ENCODE measurements around the gene ACSL3. TPM values are rescaled to one million over a fixed set of nuclear protein-coding genes. Genes with fewer than 3 reads are reported as not detected.

The ACSL3 gene
- total and polyA plus RNA-seq, 10 donors: 7.5 to 50.2 (median 41.8) TPM

DNA sequence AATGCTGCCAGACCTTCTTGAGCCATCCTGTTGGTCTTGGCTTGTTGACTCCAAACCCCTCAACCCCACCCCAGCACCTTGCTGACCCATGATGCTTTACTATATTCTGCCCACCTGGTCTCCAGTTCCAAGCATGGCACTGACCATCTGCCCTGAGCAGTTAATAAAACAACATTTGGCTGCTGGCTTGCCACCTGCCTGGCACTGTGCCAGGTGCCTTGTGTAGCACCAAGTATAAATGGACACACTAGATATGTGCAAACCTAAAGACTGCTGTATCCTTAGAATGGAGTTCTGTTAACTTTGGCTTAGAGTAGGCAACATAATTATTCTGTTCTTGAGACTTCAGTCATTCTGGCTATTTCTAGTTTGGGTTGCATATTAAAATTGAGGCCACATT is 91.4 kb downstream of the ACSL3 start:
- intact Hi-C loops (cut with DNase I; ENCODE audit: low total_unique reads): no loop called here
- no peak overlapping the region for H3K4me3 ChIP-seq
- no peak for DNase-seq
- peaks cover 0 to 4% (median 0%) of the 10 kb centered on the region in 7 donors for H3K27me3 ChIP-seq (replicated peaks in 1 of 7)
- TF ChIP-seq POLR2A (IDR thresholded peaks at IDR 0.05) (no peak), POLR2AphosphoS5 (IDR thresholded peaks at IDR 0.05) (no peak)
- TF ChIP-seq, protein P1, sequence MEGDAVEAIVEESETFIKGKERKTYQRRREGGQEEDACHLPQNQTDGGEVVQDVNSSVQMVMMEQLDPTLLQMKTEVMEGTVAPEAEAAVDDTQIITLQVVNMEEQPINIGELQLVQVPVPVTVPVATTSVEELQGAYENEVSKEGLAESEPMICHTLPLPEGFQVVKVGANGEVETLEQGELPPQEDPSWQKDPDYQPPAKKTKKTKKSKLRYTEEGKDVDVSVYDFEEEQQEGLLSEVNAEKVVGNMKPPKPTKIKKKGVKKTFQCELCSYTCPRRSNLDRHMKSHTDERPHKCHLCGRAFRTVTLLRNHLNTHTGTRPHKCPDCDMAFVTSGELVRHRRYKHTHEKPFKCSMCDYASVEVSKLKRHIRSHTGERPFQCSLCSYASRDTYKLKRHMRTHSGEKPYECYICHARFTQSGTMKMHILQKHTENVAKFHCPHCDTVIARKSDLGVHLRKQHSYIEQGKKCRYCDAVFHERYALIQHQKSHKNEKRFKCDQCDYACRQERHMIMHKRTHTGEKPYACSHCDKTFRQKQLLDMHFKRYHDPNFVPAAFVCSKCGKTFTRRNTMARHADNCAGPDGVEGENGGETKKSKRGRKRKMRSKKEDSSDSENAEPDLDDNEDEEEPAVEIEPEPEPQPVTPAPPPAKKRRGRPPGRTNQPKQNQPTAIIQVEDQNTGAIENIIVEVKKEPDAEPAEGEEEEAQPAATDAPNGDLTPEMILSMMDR (IDR thresholded peaks at IDR 0.05 in 8 of 11, conservative IDR thresholded peaks at IDR 0.05 in 3 of 11): no peak
- H3K9me3 ChIP-seq: no peaks in the 10 kb centered on the region
- H3K4me1 ChIP-seq: no peaks in the 10 kb centered on the region
- no peak overlapping the region for H3K27ac ChIP-seq
- H3K36me3 ChIP-seq: no peaks in the 10 kb centered on the region

DNA sequence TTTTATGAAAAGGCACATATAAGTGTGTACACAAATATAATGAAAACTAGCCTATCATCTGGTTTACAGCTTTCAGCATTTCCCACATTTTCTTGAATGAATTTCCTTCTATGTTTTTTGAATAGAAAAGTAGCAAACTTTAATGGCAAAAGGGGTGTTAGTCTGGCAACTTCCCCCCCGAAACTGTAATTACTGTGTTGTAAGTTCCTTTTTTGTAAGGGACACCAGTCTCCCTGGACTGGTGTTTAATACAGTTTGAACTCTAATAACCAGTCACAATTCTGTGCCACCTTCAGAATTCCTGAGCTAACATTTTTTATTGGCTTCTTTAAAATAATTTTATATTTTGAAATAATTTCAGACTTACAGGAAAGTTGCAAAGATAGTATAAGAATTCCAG is 94.2 kb downstream of the ACSL3 start:
- peaks cover 0 to 4% (median 0%) of the 10 kb centered on the region in 7 donors for H3K27me3 ChIP-seq (replicated peaks in 1 of 7)
- intact Hi-C loops (cut with DNase I; ENCODE audit: low total_unique reads): no loop called here
- H3K9me3 ChIP-seq: no peaks in the 10 kb centered on the region
- no peak for TF ChIP-seq POLR2AphosphoS5 (IDR thresholded peaks at IDR 0.05)
- TF ChIP-seq, protein P1 (IDR thresholded peaks at IDR 0.05 in 8 of 11, conservative IDR thresholded peaks at IDR 0.05 in 3 of 11): no peak
- no peak for DNase-seq
- H3K4me1 ChIP-seq: no peaks in the 10 kb centered on the region
- H3K27ac ChIP-seq: no peak overlapping the region
- WGBS, 5 donors: 27 to 70% (median 44%) methylated on average over 1 of the region's 1 CpG
- no peaks in the 10 kb centered on the region for H3K36me3 ChIP-seq
- H3K4me3 ChIP-seq: no peak overlapping the region

DNA sequence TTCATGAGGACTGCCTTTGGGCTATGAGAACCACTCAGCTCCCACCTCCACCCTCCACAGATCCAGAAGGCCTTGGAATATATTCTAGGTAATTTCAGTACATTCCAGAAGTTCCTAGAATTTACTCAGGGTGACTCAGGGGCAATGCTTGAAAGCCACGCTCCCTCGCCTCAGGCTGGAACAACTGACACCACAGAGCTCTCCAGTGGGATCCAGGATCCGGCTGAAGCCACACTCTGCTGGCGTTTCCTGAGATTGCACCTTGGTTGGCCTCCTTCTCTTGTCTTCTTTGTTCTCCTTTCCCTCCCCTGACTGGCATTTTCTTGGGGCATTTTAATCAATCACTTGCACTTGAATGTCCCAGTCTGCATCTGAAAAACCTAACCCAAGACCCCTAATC is 98.5 kb downstream of the ACSL3 start:
- no peaks in the 10 kb centered on the region for H3K9me3 ChIP-seq
- no peaks in the 10 kb centered on the region for H3K36me3 ChIP-seq
- intact Hi-C loops (cut with DNase I; ENCODE audit: low total_unique reads): no loop called here
- peaks cover 0 to 4% (median 0%) of the 10 kb centered on the region in 7 donors for H3K27me3 ChIP-seq (replicated peaks in 1 of 7)
- 71 to 86% (median 79%) methylated on average over 4 of the region's 4 CpGs for WGBS, 5 donors
- TF ChIP-seq POLR2A (IDR thresholded peaks at IDR 0.05) (no peak), POLR2AphosphoS5 (IDR thresholded peaks at IDR 0.05) (no peak)
- TF ChIP-seq, protein P1 (IDR thresholded peaks at IDR 0.05 in 8 of 11, conservative IDR thresholded peaks at IDR 0.05 in 3 of 11): no peak
- no peak overlapping the region for H3K4me3 ChIP-seq
- no peak for DNase-seq
- no peak overlapping the region for H3K27ac ChIP-seq
- no peaks in the 10 kb centered on the region for H3K4me1 ChIP-seq

DNA sequence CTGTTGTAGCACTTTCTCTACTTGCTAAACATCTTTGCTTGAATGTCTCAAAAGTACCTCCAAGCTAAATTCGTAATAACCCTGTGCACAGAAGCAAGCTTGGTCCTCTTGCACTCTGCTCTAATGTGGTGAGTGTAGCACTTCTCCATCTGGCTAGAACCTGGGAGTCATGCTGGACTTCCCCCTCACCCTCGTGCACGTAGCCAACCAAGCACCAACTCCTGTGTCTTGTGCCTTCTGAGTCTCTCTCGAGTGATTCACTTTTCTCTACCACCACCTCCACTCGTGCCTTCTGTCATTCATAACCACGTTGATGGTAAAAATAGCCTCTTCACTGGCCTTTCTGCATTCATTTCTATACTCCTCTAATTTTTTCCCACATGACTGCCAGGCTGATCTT is 99.3 kb downstream of the ACSL3 start:
- peaks cover 0 to 4% (median 0%) of the 10 kb centered on the region in 7 donors for H3K27me3 ChIP-seq (replicated peaks in 1 of 7)
- no peaks in the 10 kb centered on the region for H3K9me3 ChIP-seq
- H3K4me1 ChIP-seq: no peaks in the 10 kb centered on the region
- H3K36me3 ChIP-seq: no peaks in the 10 kb centered on the region
- DNase-seq: no peak
- no peak overlapping the region for H3K27ac ChIP-seq
- 41 to 62% (median 58%) methylated on average over 6 of the region's 6 CpGs for WGBS, 5 donors
- intact Hi-C loops (cut with DNase I; ENCODE audit: low total_unique reads): no loop called here
- TF ChIP-seq POLR2A (IDR thresholded peaks at IDR 0.05) (no peak), POLR2AphosphoS5 (IDR thresholded peaks at IDR 0.05) (no peak)
- TF ChIP-seq, protein P1 (IDR thresholded peaks at IDR 0.05 in 8 of 11, conservative IDR thresholded peaks at IDR 0.05 in 3 of 11): no peak
- no peak overlapping the region for H3K4me3 ChIP-seq

Data from spleen (tissue), 11 donors.